HEK293T (cell line): ENCODE results near the gene PNRC1.

ENCODE experiments used
- CTCF ChIA-PET: fragments of 350-600 bp; formaldehyde crosslinking; extraction: SDS; loops from one replicate; lab custom pipeline; 2021; ENCODE audit warnings: antibody characterized with exemption, inconsistent platforms; lab: Yijun Ruan, JAX
- POLR2A ChIA-PET: fragments of 350-600 bp; formaldehyde crosslinking; extraction: SDS; loops from one replicate; lab custom pipeline; 2020; ENCODE audit warnings: antibody characterized with exemption, inconsistent platforms; lab: Yijun Ruan, JAX
- DNase-seq: peaks from one replicate; pipeline ENCODE4 v3.0.0; 2012; ENCODE audit warnings: mixed read lengths; ENCODE audit errors: extremely low spot score
- ARNT ChIP-seq: fragments of 450-650 bp; IDR thresholded peaks from 2 replicates; pipeline ENCODE4 v1.6.1; 2017; ENCODE audit warnings: mild to moderate bottlenecking
- BHLHE40 ChIP-seq: fragments of 450-650 bp; IDR thresholded peaks from 2 replicates; pipeline ENCODE4 v1.6.1; 2016; ENCODE audit warnings: mild to moderate bottlenecking, moderate library complexity, borderline replicate concordance
- CTBP1 ChIP-seq: fragments of 450-650 bp; IDR thresholded peaks from 2 replicates; pipeline ENCODE4 v1.6.1; 2016; ENCODE audit warnings: borderline replicate concordance
- ELF4 ChIP-seq: fragments of 450-650 bp; IDR thresholded peaks from 2 replicates; pipeline ENCODE4 v1.6.1; 2017; ENCODE audit warnings: antibody characterized with exemption
- FOXA1 ChIP-seq: fragments of 450-650 bp; IDR thresholded peaks from 2 replicates; pipeline ENCODE4 v1.6.1; 2016; ENCODE audit warnings: mild to moderate bottlenecking
- FOXK2 ChIP-seq: fragments of 450-650 bp; IDR thresholded peaks from 2 replicates; pipeline ENCODE4 v1.6.1; 2016; ENCODE audit warnings: mild to moderate bottlenecking
- FOXM1 ChIP-seq: fragments of 450-650 bp; IDR thresholded peaks from 2 replicates; pipeline ENCODE4 v1.6.1; 2017; ENCODE audit warnings: mild to moderate bottlenecking, borderline replicate concordance
- HDGF ChIP-seq: fragments of 450-650 bp; IDR thresholded peaks from 2 replicates; pipeline ENCODE4 v1.6.1; 2017; ENCODE audit warnings: antibody characterized with exemption, borderline replicate concordance
- L3MBTL2 ChIP-seq: fragments of 450-650 bp; conservative IDR thresholded peaks from 2 replicates; pipeline ENCODE4 v1.6.1; 2016; ENCODE audit warnings: mild to moderate bottlenecking
- LEF1 ChIP-seq: fragments of 450-650 bp; IDR thresholded peaks from 2 replicates; pipeline ENCODE4 v1.6.1; 2017; ENCODE audit warnings: mild to moderate bottlenecking, borderline replicate concordance
- NFRKB ChIP-seq: fragments of 450-650 bp; IDR thresholded peaks from 2 replicates; pipeline ENCODE4 v1.6.1; 2016; ENCODE audit warnings: mild to moderate bottlenecking, moderate library complexity
- SP1 ChIP-seq: fragments of 450-650 bp; IDR thresholded peaks from 2 replicates; pipeline ENCODE4 v1.6.1; 2017
- SUZ12 ChIP-seq: fragments of 450-650 bp; IDR thresholded peaks from 2 replicates; pipeline ENCODE4 v1.6.1; 2016; ENCODE audit warnings: mild to moderate bottlenecking
- TARDBP ChIP-seq: fragments of 450-650 bp; IDR thresholded peaks from 2 replicates; pipeline ENCODE4 v1.6.1; 2016
- ZNF384 ChIP-seq: fragments of 450-650 bp; IDR thresholded peaks from 2 replicates; pipeline ENCODE4 v1.6.1; 2016
- TF ChIP-seq, protein P1 (sequence below): fragments of 450-650 bp; IDR thresholded peaks from 2 replicates; pipeline ENCODE4 v1.6.1; 2016

The PNRC1 gene

GRCh38 chr6:89134723-89135122 lies 54.2 kb downstream of the PNRC1 start:
- no peak for DNase-seq
- ChIA-PET CTCF (interaction anchor here (1.1 kb wide), 1 partner anchor 20 kb away, joined by 3 read pairs; no protein-coding TSS in a partner anchor), POLR2A (interaction anchor here (0.8 to 2.1 kb wide), 2 partner anchors 11 to 55 kb away, joined by 3 to 16 read pairs; partner anchors contain the start of gene PM20D2)
- no peak for TF ChIP-seq FOXM1
- TF ChIP-seq NFRKB, result no peak
- no peak for TF ChIP-seq L3MBTL2
- TF ChIP-seq SP1, result no peak
- no peak for TF ChIP-seq FOXK2
- TF ChIP-seq ARNT, result no peak
- no peak for TF ChIP-seq HDGF
- TF ChIP-seq, protein P1, sequence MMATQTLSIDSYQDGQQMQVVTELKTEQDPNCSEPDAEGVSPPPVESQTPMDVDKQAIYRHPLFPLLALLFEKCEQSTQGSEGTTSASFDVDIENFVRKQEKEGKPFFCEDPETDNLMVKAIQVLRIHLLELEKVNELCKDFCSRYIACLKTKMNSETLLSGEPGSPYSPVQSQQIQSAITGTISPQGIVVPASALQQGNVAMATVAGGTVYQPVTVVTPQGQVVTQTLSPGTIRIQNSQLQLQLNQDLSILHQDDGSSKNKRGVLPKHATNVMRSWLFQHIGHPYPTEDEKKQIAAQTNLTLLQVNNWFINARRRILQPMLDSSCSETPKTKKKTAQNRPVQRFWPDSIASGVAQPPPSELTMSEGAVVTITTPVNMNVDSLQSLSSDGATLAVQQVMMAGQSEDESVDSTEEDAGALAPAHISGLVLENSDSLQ, result no peak
- no peak for TF ChIP-seq ELF4
- TF ChIP-seq FOXA1, result no peak
- TF ChIP-seq SUZ12, result no peak
- TF ChIP-seq BHLHE40, result no peak
- no peak for TF ChIP-seq TARDBP
- no peak for TF ChIP-seq CTBP1
- no peak for TF ChIP-seq LEF1
- no peak for TF ChIP-seq ZNF384
